ENCODE results near the gene GLRA2. TPM values are rescaled to one million over a fixed set of nuclear protein-coding genes. Genes with fewer than 3 reads are reported as not detected.

GLRA2 gene
- total and polyA plus RNA-seq, 2 donors (not counting 1 experiment from before 2014, with no cell fraction given): not detected

DNA sequence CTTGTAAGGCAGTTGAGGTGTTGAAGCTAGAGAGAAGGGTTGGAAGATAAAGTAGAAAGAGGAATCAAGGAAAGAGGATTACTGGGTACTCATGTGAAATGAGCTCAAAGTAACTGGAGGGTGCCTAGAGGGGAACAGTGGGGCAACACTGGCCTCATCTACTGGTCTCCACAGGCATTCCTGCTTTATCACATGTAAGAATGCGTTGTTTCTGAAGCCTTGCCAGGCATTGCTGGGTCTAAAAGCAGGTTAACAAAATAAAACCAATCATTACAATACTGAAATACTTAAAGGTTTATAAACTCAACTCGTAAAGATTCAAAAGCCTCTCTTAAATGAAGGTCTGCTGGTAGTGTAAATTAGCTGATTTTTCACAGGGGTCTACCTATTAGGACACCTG is 247.6 kb downstream of the GLRA2 start:
- H3K4me3 ChIP-seq (ENCODE audit: control extremely low read depth in 1 of 5, extremely low read depth in 1 of 5, insufficient read depth in 1 of 5, low read depth in 2 of 5, low read length in 4 of 5): no peak overlapping the region
- WGBS (ENCODE audit: insufficient coverage): no CpG with 5 or more reads among the region's 2 CpGs

DNA sequence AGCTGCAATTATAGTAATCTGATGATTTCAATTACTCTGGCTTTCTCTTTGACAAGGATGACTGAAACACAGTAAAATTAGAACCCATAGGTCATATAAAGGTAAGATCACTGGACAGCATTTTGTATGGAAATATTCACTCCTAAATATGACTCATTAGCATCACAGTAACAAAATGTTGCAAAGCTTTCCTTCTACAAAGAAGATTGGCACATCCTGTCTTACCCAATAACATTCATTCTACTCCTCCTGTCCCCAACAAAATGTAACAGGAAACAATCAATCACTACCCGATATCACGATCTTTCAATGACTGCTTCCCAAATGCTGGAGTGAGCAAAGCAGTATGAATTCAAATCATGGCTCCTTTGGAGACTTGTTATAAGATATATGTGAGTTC is 248.2 kb downstream of the GLRA2 start:
- TF ChIP-seq, protein P1, sequence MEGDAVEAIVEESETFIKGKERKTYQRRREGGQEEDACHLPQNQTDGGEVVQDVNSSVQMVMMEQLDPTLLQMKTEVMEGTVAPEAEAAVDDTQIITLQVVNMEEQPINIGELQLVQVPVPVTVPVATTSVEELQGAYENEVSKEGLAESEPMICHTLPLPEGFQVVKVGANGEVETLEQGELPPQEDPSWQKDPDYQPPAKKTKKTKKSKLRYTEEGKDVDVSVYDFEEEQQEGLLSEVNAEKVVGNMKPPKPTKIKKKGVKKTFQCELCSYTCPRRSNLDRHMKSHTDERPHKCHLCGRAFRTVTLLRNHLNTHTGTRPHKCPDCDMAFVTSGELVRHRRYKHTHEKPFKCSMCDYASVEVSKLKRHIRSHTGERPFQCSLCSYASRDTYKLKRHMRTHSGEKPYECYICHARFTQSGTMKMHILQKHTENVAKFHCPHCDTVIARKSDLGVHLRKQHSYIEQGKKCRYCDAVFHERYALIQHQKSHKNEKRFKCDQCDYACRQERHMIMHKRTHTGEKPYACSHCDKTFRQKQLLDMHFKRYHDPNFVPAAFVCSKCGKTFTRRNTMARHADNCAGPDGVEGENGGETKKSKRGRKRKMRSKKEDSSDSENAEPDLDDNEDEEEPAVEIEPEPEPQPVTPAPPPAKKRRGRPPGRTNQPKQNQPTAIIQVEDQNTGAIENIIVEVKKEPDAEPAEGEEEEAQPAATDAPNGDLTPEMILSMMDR (IDR thresholded peaks at IDR 0.05): no peak
- TF ChIP-seq EZH2 (IDR thresholded peaks at IDR 0.05; ENCODE audit: borderline replicate concordance, insufficient read depth, low read depth, low read length, poor library complexity, severe bottlenecking): no peak
- no peak overlapping the region for H3K4me2 ChIP-seq (replicated peaks; ENCODE audit: low read depth, low read length, poor library complexity, severe bottlenecking)
- H3K4me1 ChIP-seq (ENCODE audit: control insufficient read depth in 2 of 2, insufficient read depth in 2 of 2, low read length in 2 of 2): no peaks in the 10 kb centered on the region
- no peaks in the 10 kb centered on the region for H3K36me3 ChIP-seq (replicated peaks in 1 of 2; ENCODE audit: control extremely low read depth in 1 of 2, control insufficient read depth in 1 of 2, extremely low read depth in 1 of 2, insufficient read depth in 2 of 2, low read length in 1 of 2)
- H3K9me3 Mint-ChIP-seq (ENCODE audit: insufficient read depth): no peaks in the 10 kb centered on the region
- no peaks in the 10 kb centered on the region for H3K27me3 Mint-ChIP-seq
- no peaks in the 10 kb centered on the region for H4K20me1 ChIP-seq (ENCODE audit: control insufficient read depth, insufficient read depth, low read length, poor library complexity, severe bottlenecking)
- no peak overlapping the region for H3K9ac ChIP-seq (ENCODE audit: low read length)
- H3K9me3 ChIP-seq (ENCODE audit: control extremely low read depth in 1 of 3, control insufficient read depth in 2 of 3, insufficient read depth in 1 of 3, low read length in 2 of 3): no peaks in the 10 kb centered on the region
- no peaks in the 10 kb centered on the region for H3K79me2 ChIP-seq (ENCODE audit: control insufficient read depth, insufficient read depth, low read length)
- no peak overlapping the region for H2AFZ ChIP-seq (ENCODE audit: insufficient read depth, low read depth, low read length, poor library complexity, severe bottlenecking)
- H3K4me3 Mint-ChIP-seq: no peak overlapping the region
- ChIA-PET CTCF (no interaction called here), POLR2A (no interaction called here)
- no peak for ATAC-seq (ENCODE audit: low read depth)
- no peak overlapping the region for H3K4me3 ChIP-seq (ENCODE audit: control extremely low read depth in 1 of 5, extremely low read depth in 1 of 5, insufficient read depth in 1 of 5, low read depth in 2 of 5, low read length in 4 of 5)
- H3K27ac ChIP-seq (ENCODE audit: low read length in 2 of 2): no peak overlapping the region
- WGBS (ENCODE audit: insufficient coverage): no CpG with 5 or more reads among the region's 2 CpGs
- H3K27me3 ChIP-seq (replicated peaks in 1 of 4; ENCODE audit: control extremely low read depth in 1 of 4, control insufficient read depth in 3 of 4, insufficient read depth in 4 of 4, low read length in 3 of 4): no peaks in the 10 kb centered on the region
- no peaks in the 10 kb centered on the region for H3K4me1 Mint-ChIP-seq
- intact Hi-C loops (cut with micrococcal nuclease): no loop called here
- H3K27ac Mint-ChIP-seq: no peak overlapping the region
- DNase-seq: no peak

More for the DNA sequence above, 247.6 kb downstream of the GLRA2 start:
- no peak for TF ChIP-seq EZH2 (IDR thresholded peaks at IDR 0.05; ENCODE audit: borderline replicate concordance, insufficient read depth, low read depth, low read length, poor library complexity, severe bottlenecking)
- TF ChIP-seq, protein P1 (IDR thresholded peaks at IDR 0.05): no peak
- no peak overlapping the region for H3K4me2 ChIP-seq (replicated peaks; ENCODE audit: low read depth, low read length, poor library complexity, severe bottlenecking)
- H3K27me3 ChIP-seq (replicated peaks in 1 of 4; ENCODE audit: control extremely low read depth in 1 of 4, control insufficient read depth in 3 of 4, insufficient read depth in 4 of 4, low read length in 3 of 4): no peaks in the 10 kb centered on the region
- H3K9me3 Mint-ChIP-seq (ENCODE audit: insufficient read depth): no peaks in the 10 kb centered on the region
- no peak overlapping the region for H3K9ac ChIP-seq (ENCODE audit: low read length)
- intact Hi-C loops (cut with micrococcal nuclease): no loop called here
- no peak overlapping the region for H3K27ac ChIP-seq (ENCODE audit: low read length in 2 of 2)
- no peak overlapping the region for H3K27ac Mint-ChIP-seq
- ATAC-seq (ENCODE audit: low read depth): no peak
- no peaks in the 10 kb centered on the region for H3K36me3 ChIP-seq (replicated peaks in 1 of 2; ENCODE audit: control extremely low read depth in 1 of 2, control insufficient read depth in 1 of 2, extremely low read depth in 1 of 2, insufficient read depth in 2 of 2, low read length in 1 of 2)
- H3K79me2 ChIP-seq (ENCODE audit: control insufficient read depth, insufficient read depth, low read length): no peaks in the 10 kb centered on the region
- no peaks in the 10 kb centered on the region for H3K27me3 Mint-ChIP-seq
- H3K4me3 Mint-ChIP-seq: no peak overlapping the region
- no peaks in the 10 kb centered on the region for H4K20me1 ChIP-seq (ENCODE audit: control insufficient read depth, insufficient read depth, low read length, poor library complexity, severe bottlenecking)
- ChIA-PET POLR2A (no interaction called here), CTCF (no interaction called here)
- DNase-seq: no peak
- no peaks in the 10 kb centered on the region for H3K4me1 Mint-ChIP-seq
- H2AFZ ChIP-seq (ENCODE audit: insufficient read depth, low read depth, low read length, poor library complexity, severe bottlenecking): no peak overlapping the region
- peaks cover 0 to 5% (median 0%) of the 10 kb centered on the region in 3 donors for H3K9me3 ChIP-seq (ENCODE audit: control extremely low read depth in 1 of 3, control insufficient read depth in 2 of 3, insufficient read depth in 1 of 3, low read length in 2 of 3)
- no peaks in the 10 kb centered on the region for H3K4me1 ChIP-seq (ENCODE audit: control insufficient read depth in 2 of 2, insufficient read depth in 2 of 2, low read length in 2 of 2)
